Mammary epithelial cell (primary cell): ENCODE measurements around the gene ARSJ.

Experiments
- EZH2 ChIP-seq: IDR thresholded peaks from 2 replicates; pipeline ENCODE4 v1.6.1; 2012; ENCODE audit warnings: low read length, inconsistent platforms, borderline replicate concordance
- TF ChIP-seq, protein P1 (sequence below), 2 donors: IDR thresholded peaks in 1 of 2; conservative IDR thresholded peaks in 1 of 2; 2 replicates each; pipeline ENCODE4 v1.5.1; 2011 to 2012; ENCODE audit warnings: inconsistent platforms in 2 of 2, low read length in 2 of 2, mild to moderate bottlenecking in 2 of 2, control low read depth in 1 of 2, low read depth in 1 of 2; ENCODE audit not compliant: insufficient read depth in 1 of 2; ENCODE audit errors: extremely low read depth in 1 of 2

DNA sequence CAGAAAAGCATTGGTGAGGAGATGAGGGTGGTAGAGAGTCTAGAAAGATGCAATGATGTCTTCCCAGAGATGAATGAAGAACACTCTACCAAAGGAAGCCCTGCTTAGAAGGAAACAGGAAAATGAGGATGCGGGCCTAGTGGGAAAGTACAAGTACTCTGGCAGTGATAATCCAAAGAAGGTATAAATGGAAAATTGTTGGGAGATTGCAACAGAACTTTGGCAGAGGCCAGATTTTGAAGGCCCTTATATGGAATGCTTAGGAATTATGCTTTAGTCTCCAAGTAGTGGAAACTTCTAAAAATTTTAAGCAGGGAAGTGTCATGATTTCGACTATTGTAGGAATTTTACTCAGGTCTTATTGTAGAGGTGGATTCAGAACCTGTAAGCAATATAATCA is 11.0 kb downstream of the ARSJ start:
- TF ChIP-seq, protein P1, sequence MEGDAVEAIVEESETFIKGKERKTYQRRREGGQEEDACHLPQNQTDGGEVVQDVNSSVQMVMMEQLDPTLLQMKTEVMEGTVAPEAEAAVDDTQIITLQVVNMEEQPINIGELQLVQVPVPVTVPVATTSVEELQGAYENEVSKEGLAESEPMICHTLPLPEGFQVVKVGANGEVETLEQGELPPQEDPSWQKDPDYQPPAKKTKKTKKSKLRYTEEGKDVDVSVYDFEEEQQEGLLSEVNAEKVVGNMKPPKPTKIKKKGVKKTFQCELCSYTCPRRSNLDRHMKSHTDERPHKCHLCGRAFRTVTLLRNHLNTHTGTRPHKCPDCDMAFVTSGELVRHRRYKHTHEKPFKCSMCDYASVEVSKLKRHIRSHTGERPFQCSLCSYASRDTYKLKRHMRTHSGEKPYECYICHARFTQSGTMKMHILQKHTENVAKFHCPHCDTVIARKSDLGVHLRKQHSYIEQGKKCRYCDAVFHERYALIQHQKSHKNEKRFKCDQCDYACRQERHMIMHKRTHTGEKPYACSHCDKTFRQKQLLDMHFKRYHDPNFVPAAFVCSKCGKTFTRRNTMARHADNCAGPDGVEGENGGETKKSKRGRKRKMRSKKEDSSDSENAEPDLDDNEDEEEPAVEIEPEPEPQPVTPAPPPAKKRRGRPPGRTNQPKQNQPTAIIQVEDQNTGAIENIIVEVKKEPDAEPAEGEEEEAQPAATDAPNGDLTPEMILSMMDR (conservative IDR thresholded peaks at IDR 0.05 in 1 of 2, IDR thresholded peaks at IDR 0.05 in 1 of 2; ENCODE audit: extremely low read depth in 1 of 2, insufficient read depth in 1 of 2, low read depth in 1 of 2, low read length in 2 of 2) = no peak
- TF ChIP-seq EZH2 = no peak
